GM21390 (cell line): ENCODE results near the gene P2RY6.
A peak's percentile ranks its signal among the peaks of the same experiment; 100 is the strongest.

Experiments used
- ATAC-seq: cut with Tn5 transposase; IDR thresholded peaks from one replicate; pipeline ENCODE4 v1.9.1; 2021; ENCODE audit not compliant: unreplicated experiment

Gene P2RY6

DNA sequence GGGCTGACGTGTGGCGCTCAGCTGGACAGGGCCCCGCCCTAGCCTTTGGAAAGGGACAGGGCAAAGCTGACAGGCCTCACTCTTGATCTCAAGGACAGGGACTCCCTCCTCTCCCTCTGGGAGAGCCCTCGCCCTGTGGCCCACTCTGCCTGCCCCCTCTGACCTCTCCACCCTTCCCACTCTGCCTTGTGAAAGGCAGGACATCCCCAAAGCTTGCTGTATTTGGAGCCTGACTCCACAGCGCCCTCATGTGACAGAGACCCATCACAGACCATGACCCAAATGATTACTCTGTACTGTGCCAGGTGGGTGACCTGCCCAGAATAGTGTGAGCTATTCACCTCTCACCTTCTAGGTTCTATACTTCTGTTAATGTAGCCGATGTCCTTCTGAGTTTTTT is 35.3 kb upstream of the P2RY6 start:
- ATAC-seq = no peak

DNA sequence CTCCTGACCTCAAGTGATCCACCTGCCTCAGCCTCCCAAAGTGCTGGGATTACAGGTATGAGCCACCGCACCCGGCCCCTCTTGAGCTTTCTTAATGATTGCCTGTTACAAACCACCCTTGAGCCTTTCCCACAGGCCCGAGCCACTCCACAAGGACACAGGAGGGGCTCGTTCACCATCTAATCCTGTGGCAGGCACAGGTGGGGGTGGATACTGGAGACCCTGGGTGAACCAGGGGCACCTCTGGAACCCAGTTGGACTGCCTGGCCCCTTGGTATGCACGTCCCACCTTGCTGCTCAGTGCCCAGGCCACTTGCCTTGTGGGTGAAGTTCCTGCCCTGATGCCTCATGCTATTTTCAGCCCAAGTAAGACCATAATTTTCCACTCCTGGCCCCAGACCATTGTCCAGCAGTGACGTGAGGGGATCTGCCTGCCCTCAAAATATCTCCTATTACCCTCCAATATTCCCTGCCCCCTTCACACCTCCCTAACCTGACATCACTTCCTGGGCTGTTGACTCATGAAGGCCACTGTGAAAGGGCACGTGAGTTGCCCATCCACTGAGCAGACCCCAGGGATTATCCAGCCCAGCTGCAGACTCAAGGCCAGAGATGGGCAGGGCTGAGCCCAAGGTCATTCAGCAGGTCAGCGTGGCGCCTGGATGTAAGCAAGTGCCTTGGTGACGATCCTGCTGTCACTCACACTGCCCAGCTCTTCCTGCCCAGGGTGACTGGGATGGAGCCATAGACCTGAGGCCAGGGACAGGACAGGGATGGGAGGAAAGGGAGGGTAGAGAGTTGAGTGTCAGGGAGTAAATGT is 34.5 kb upstream of the P2RY6 start:
- no peak for ATAC-seq

DNA sequence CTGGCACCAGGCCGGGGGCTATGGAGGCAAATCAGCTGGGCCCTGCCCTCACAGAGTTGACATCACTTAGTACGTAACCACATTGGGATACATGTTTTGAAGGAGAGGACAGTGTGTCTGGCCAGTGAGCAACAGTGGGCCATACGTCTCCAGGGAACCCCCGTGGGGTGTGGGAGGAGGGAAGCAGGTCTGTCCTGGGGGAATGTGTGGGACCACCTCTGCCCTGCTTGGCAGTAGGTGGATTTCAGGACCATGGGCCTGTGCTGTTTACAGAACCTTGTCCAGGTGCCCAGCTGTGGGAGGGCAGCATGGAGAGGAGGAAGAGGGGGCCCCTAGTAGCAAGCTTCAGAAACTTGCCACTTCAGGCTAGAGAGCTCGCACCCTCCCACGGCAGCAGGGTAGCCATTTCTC is 33.0 kb upstream of the P2RY6 start:
- no peak for ATAC-seq

DNA sequence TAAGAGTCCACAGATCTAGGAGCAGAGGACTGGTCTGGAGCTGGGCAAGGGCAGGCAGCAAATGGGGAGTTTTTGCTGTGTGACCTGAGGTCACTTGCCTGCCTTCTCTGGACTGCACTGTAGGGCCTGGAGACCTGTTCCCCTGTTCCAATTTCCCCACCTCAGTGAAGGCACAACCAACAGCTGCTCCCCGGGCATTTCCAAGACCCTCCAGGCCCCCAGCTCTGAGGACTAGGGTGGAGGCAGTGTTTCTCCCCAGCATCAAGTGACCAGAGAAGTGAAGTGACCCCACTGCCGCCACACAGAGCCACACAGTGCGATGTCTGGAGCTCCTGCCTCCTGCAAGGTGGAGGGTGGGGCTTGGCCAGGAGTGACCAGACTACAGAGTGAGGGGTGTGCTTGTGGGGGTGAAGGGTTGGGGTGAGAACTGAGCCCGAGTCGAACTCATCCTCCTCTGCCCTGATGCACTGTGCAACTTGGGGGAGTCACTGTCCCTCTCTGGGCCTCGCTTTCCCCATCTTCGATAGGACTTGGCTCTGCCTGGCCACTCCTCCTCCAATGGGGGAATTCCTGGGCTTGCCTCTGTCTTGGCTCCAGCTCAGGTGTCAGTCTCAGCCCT is 32.5 kb upstream of the P2RY6 start:
- no peak for ATAC-seq

DNA sequence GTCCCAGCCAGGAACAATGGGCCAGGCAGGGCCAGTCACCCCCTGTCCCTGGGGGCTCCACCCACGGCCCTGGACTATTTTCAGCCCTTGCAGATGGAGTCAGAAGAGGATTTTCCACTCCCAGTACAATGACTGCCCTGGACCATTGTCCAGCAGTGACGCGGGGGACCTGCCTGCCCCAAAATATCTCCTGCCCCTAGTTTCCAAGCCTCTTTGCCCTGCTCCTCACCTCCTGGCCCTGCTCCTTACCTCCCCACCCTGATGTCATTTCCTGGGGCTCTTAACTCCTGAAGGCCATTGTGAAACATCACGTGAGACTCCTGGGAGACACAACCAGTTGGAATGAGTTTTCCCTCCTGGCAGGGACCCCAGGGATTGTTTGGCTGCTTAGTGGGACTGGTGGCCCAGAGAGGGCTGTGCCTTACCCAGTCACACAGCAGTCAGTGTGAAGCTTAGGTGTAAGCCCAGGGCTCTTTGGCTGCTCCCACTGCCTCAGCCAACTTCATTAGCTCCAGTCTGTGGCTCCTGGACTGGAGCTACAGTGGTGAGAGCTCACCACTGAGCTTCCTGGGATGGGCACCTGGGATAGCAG is 31.9 kb upstream of the P2RY6 start:
- ATAC-seq = no peak

DNA sequence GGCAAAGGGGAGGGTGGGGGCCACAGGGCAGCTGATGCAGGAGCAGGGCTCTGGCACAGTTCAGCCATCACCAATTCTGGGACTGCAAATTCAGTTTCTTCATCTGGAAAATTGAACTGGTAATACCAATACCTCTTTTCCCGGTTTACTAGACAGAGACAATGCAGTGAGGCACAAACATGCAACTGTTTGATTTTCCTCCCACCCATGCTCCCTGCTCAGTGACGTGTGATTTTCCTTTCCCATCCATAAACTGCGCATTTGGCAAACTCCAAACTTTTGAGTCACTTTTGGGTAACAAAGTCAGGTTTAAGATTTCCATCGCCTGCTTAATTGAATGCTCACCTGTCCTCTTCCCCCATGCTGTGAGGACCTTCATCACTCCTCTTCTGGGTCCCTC is 30.8 kb upstream of the P2RY6 start:
- ATAC-seq = no peak

DNA sequence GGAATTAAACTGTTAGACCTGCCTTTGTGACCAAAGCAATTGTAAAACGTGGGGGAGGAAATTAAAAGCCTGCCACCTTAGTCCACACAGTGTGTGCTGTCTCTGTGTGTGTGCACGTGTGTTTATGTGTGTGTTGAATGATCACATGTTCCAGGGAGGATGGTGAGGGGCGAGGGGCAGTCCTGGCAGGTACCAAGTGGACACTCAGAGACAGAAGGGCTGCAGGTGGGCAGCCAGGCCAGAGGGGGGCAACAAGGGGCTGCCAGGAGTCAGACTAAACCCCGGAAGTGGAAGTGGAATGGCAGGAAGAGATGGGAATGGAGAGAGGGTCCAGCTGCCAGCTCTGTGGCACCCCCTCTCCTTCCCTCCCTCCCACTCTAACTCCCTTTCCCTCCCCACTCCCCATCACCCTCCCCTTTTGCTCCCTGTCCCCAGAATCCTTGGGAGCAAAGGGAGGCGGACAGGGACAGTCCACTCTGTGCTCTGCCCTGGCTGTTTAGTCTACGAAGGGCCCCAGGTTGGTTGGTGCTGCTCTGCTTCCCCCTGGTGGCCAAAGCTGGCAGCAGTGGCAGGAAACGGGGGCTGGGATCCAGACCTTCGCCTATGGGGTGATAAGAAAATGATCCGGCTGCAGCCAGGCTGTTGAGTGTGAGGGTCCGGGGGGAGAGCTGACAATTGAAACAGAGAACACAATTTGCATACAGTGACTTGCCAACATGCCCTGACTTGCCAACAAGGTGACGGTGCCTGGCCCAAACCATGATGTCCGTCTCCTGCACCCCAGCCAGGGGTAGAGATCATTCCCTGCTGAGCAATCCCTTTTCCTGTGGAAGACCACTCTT is 29.7 kb upstream of the P2RY6 start:
- ATAC-seq = no peak

DNA sequence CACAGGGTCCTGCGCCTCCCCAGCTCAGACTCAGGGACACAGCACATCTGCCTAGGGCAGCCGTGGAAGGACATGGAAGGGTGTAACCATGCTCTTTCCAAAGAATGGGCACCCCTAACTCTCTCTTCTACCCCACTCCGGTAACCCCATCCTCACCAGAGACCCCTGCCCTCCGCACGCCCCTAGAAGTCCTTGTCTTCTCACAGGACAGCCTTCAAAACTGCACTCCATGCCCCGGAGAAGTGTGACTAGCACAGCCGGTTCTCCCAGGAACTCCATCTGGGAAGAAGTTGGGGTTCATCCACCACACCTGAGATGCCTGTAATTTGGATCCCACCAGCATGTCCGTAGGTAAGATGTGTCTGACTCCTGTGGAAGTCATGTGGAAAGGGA is 29.0 kb upstream of the P2RY6 start:
- ATAC-seq = no peak

DNA sequence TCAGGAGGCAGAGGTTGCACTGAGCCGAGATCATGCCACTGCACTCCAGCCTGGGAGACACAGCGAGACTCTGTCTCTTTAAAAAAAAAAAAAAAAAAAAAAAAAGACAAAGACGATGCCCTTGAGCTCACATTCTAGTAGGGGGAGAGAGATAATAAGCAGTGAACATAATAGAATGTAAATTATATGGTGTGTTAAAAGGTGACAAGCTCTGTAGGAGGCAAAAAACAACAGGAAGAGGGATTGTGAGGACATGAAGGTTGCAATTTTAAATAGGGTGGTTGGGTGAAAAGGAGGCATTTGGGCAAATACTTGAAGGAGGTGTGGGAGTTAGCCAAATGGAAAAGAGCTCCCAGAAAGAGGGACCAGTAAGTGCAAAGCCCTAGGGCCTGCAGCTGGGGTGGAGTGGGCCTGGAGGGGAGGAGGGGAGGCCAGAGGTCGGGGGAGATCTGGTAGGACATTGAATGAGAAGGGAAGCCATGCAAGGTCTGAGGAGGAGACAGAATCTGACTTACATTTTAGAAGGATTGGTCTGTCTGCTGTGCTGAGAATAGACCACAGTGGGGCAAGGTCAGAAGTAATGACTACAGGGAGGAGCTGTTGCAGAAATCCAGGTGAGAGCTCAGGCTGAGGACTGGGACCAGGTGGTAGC is 27.4 kb upstream of the P2RY6 start:
- no peak for ATAC-seq

DNA sequence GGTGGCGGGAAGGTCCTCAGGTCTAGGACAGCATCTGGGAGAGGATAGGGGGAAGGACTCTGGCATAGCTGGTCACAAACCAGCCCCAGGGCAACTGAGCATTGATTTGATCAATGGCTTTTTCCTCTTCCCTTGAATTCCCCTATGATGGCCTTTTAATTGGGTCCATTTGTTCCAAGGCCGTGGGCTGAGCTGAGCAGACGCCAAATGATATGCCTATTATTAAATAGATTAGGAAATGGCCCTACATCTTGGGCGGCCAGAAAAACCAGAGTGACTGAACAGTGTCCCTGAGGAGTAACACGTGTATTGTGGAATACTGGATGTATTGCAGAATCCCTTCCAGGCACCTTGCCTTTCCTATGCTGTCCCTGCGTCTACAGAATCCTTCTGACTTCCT is 26.7 kb upstream of the P2RY6 start:
- no peak for ATAC-seq

DNA sequence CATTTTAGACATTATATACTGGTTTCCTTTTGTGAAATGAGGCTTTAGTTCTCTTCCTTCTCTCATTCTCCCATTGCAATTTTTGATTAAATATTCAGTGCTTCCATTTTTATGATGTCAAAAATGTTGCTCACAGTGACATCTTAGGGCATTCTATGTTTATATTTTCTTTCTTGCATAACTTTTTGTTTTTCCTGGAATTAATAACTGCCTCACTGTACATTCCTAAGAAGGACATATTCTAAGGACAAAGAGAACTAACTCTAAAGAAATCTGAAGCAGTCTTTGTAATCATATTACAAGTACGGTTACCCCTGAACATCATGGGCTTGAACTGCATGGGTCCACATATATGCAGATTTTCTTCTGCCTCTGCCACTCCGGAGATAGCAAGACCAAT is 25.8 kb upstream of the P2RY6 start:
- ATAC-seq = no peak

DNA sequence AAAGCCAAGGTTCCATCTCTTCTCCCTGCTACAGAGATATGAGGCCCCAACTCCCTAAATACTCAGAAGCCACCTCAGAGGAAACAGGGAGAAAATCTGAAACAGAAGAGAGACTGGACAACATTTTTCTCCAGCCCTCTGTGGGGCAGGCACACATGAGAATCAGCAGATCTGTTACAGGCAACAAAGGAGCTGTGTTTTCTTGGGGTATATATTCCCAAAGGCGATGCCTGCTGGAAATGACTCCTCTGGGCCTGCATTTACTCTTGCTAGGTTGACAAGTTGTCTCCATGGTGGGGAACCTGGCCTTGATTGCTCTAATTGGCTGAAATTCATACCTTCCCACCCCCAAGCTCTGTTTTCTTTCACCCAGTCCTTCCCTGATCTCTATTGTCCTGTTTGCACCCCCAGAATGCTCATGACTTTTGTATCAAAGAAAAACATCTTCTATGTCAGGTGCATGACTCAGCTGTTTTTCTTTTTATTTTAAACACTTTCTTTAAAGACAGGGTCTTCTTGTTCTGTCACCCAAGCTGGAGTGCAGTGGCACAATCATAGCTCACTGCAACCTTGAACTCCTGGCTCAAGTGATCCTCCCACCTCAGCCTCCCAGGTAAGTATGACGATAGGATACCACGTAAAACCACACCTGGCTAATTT is 23.5 kb upstream of the P2RY6 start:
- no peak for ATAC-seq

DNA sequence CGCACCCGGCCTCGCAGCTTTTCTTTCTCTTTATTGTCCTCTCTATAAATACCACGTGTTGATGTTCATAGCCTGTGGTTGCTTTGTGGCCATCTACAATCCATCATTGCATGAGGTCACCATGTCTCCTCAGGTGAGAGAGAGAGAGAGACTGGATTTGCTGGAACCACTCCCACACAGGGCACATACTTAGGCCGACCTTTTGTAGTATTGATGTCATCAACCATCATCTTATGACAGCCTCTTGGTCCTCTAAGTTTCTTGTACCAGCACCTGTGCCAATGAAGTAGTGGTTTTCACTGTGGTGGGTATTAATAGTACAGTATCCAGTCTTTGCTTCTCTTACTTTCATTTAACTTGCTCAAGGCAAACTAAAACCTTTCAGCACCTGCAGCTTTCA is 22.8 kb upstream of the P2RY6 start:
- peak; percentile 71 for ATAC-seq

DNA sequence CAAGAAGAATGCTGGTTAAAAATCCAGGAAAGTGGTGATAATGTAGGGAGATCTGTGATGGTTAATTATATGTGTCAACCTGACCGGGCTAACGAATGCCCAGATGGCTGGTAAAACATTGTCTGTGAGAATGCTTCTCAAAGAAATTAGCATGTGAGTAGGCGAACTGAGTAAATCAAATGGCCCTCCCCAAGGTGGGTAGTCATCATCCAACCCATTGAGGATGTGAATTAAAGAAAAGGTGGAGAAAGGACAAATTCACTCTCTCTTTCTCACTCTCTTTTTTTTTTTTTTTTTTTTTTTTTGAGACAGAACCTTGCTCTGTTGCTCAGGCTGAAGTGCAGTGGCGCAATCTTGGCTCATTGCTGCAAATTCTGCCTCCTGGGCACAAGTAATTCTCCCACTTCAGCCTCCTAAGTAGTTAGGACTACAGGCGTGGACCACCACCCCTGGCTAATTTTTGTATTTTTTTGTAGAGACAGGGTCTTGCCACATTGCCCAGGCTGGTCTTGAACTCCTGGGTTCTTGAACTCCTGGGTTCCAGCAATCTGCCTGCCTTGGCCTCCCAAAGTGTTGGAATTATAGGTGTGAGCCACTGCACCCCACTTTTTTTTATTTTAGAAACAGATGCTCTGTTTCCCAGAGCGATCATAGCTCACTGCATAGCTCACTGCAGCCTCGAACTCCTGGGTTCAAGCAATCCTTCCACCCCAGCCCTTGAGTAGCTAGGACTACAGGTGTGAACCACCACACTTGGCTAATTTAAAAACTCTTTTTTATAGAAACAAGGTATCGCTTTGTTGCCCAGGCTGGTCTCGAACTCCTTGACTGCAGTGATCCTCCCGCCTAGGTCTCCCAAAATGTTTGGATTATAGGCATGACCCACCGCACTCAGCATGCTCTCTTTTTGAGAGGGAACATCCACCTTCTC is 22.0 kb upstream of the P2RY6 start:
- ATAC-seq = no peak

DNA sequence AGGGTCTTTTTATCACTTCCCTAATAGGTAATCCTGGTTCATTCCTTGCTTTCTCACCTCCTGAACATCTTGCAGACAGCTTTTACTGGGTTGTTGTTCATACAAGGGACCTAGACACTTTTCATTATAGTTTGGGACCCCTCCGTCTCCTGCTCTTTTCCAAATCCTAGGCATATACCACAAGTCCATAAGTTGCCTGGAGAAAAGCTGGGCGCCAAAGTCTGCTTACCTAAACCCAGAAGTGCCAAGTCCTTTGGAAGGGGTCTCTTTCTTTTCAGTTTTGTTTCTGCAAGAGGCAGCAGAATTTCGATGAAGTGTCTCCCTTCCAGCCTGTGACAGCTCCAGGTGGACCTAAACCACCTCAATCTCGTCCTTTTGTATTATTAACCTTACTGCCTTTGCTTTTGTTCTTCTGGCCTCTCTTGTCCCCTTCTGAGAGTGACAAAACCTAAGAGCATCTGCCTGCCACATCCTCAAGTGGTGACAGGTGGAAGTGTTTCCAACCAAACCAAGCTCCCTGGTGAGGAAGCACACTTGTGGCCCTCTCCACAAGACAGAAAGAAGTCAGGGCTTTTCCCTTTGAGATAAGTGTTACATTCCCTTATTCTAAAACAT is 19.5 kb upstream of the P2RY6 start:
- no peak for ATAC-seq

DNA sequence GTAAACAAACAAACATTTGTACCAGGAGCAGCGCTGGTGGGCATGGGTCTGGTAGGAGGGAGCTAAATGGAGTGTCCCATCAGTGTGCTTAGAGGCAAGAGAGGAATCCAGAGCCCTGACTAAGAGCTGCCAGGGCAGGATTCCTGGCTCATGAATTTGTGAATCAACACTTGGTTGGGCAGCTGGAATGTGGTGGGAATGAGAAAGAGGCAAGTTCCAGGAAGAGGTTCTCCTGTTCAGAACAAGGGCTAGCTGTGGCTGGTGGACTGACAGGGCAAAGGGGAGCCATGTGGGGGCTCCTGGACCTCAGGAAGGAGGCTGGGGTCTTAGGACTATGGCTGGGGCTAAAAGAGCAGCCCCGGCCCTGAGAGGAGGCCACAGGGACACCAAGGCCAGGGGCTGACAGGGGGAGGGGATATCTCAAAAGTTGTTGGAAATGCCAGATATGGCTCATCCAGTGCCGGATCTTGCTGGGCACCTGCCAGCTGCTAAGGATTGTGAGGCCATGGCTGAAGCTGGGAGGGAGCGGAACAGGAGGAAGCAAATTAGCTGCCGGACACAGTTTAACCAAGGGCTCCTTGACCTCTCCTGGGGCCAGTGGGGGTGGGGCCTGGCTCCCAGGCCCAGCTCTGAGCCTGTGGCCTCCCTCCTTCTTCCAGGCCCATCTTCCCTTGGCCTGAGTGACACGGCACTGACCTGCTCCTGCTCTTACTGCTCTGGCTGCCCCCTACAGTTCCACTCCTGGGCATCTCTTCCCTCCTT is 14.6 kb upstream of the P2RY6 start:
- no peak for ATAC-seq

DNA sequence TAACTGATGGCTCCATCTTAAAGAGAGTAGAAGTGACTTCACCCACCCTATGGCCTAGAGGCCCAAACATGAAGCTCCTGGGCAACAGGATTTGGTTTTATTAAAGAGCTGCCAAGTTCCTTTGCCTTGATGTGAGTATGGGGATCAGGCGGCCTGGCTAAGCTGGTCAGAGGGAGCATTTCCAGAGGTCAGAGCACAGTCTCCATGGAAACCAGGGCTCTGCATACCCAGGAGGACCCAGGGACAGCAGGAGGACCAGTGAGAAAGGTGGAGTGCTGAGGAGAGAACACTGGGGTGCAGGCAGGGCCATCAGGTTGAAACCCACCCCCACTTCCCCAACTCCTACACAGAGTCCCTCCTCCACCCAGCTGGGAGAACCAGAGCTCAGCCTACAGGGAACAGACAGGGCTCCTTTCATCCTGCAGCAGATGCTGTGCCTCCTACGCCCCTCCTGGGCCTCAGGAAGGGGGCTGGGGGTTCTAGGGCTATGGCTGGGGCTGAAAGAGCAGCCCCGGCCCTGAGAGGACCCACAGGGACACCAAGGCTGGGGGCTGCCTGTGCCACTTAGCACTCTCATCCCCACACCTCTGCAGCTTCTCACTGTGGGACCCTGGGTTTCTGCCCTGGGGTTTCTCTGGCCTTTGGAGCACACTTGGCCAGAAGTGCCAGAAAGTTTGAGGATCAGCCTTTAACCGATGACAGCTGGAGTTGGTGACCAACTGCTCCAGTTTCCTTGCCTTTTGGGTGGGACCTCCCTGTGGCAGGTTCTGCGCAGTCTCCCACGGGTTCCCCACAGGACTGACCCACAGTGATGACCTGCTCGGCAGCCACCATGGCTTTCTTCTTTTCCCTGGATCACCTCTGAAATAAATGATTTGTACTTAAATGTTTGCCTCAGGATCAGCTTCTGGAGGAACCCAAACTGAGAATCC is 13.8 kb upstream of the P2RY6 start:
- no peak for ATAC-seq
